ENCODE data around the gene NTM.

DNA sequence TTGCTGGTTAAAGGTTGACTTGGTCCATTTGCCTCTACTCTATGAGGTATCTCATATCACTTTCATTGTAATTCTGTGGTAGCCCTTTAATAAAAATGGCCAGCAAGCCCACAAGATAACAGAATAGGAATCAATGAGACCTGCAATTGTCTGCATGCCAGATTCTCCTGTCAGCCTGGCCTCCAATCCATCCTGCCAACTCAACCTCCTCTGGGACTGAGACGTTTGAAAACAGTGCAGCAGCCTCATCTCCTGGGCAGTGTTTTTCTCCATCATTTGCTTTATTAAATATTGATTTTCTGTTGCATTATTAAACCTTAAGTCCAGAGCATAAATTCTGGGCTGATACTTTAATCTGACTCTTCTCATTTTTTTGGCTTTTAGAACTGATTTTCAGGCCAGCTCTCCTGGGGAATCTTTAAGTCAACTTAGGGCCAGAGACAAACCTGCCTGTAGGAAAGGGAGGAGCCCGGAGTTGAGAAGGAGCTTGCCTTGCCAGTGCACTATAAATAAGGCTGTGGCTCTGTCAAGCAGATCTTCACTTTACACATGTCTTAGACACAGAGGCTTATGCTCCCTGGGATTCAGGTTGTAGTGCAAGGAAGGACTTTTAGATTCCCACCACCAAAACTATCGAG is 798.0 kb downstream of the NTM start:
- no peak for TF ChIP-seq POLR2A (IDR thresholded peaks at IDR 0.05)
- no peak for TF ChIP-seq CTCF (IDR thresholded peaks at IDR 0.05)

Measured in adrenal gland (tissue), 5 donors.